ENCODE data around the gene GPATCH1. TPM values are rescaled to one million over a fixed set of nuclear protein-coding genes. Genes with fewer than 3 reads are reported as not detected.

GPATCH1 gene
- total and polyA plus RNA-seq, 2 of the 13 experiments (the other 11 are each of a cell fraction or from before 2014, with no cell fraction given), result 6.8 to 6.9 TPM

GRCh38 chr19:33040994-33041827, 39.8 kb upstream of the GPATCH1 start (continued):
- TF ChIP-seq KIAA2018 (CRISPR knock-in tag; IDR thresholded peaks at IDR 0.05; ENCODE audit: borderline replicate concordance) (no peak), MXD1 (CRISPR knock-in tag; IDR thresholded peaks at IDR 0.05) (no peak), SIX4 (CRISPR knock-in tag; IDR thresholded peaks at IDR 0.05) (no peak; the same call in 1 of the 2 replicates), MYC (CRISPR knock-in tag; IDR thresholded peaks at IDR 0.05; ENCODE audit: borderline replicate concordance) (peak; percentile 32; the same call in 1 of the 2 replicates), ZNF142 (CRISPR knock-in tag; IDR thresholded peaks at IDR 0.05) (no peak), ZFP91 (CRISPR knock-in tag; IDR thresholded peaks at IDR 0.05; ENCODE audit: borderline replicate concordance) (no peak; the same call in 1 of the 2 replicates), CEBPG (CRISPR knock-in tag; IDR thresholded peaks at IDR 0.05) (peak; percentile 60), ZNF280B (CRISPR knock-in tag; IDR thresholded peaks at IDR 0.05; ENCODE audit: borderline replicate concordance) (no peak), NFYC (CRISPR knock-in tag; IDR thresholded peaks at IDR 0.05) (no peak; the same call in 1 of the 2 replicates)
